GM12878 (cell line): ENCODE data around the gene ETHE1. TPM values are rescaled to one million over a fixed set of nuclear protein-coding genes. Genes with fewer than 3 reads are reported as not detected.

Experiments
- ATAC-seq: fragments of 200-7000 bp; cut with Tn5 transposase; 3 replicates; pipeline ENCODE4 v1.9.1; 2020; ENCODE audit warnings: mild to moderate bottlenecking, moderate library complexity
- BruUV-seq: library from RNA; stranded (reverse); fragments of 400-500 nt; replicated peaks from 2 replicates; lab custom pipeline; 2021; lab: Mats Ljungman, UMichigan
- CTCF ChIA-PET: fragments of 300-600 bp; sonication (Branson Sonifier 250); formaldehyde crosslinking; extraction: SDS; loops from one replicate; lab custom pipeline; 2021; ENCODE audit warnings: inconsistent platforms; lab: Yijun Ruan, JAX
- POLR2A ChIA-PET: fragments of 350-600 bp; formaldehyde crosslinking; extraction: SDS; loops from one replicate; lab custom pipeline; 2021; ENCODE audit warnings: inconsistent platforms; lab: Charles Lee
- RAD21 ChIA-PET: fragments of 300-600 bp; sonication (Branson Sonifier 250); formaldehyde crosslinking; loops from one replicate; lab custom pipeline; 2023; ENCODE audit warnings: antibody characterized with exemption; ENCODE audit not compliant: unreplicated experiment; lab: Charles Lee
- SMC1A ChIA-PET: fragments of 300-600 bp; sonication (Branson Sonifier 250); formaldehyde crosslinking; loops from one replicate; lab custom pipeline; 2023; ENCODE audit not compliant: unreplicated experiment, uncharacterized antibody; lab: Charles Lee
- DNase-seq: peaks from one replicate; pipeline ENCODE4 v3.0.0-alpha.2; 2011; ENCODE audit warnings: low read depth, low spot score
- FAIRE-seq: peaks from 3 replicates; lab custom pipeline; 2011; peaks lifted over from hg19 to GRCh38; lab: Jason Lieb, UNC
- H2AFZ ChIP-seq: 2 replicates; pipeline ENCODE4 v1.6.0; 2011; ENCODE audit warnings: low read depth, low read length, control low read depth; ENCODE audit not compliant: control insufficient read depth
- H3K27ac ChIP-seq: 2 replicates; pipeline ENCODE4 v1.5.1; 2011; ENCODE audit warnings: control low read depth; ENCODE audit not compliant: control insufficient read depth, insufficient read depth
- H3K27me3 ChIP-seq, 2 experiments: replicated peaks in 1 of 2; 2 replicates each; pipeline versions ENCODE4 v1.6.0 to v1.6.1; 2011; ENCODE audit warnings: low read length in 1 of 2; ENCODE audit not compliant: control insufficient read depth in 2 of 2, insufficient read depth in 2 of 2
- H3K36me3 ChIP-seq, 2 experiments: 2 replicates each; pipeline ENCODE4 v1.5.1; 2011; ENCODE audit warnings: low read length in 1 of 2; ENCODE audit not compliant: control insufficient read depth in 2 of 2, insufficient read depth in 2 of 2
- H3K4me1 ChIP-seq: 2 replicates; pipeline ENCODE4 v1.6.1; 2011; ENCODE audit warnings: mild to moderate bottlenecking, low read length, moderate library complexity, mixed read lengths; ENCODE audit not compliant: control insufficient read depth, insufficient read depth
- H3K4me2 ChIP-seq: 2 replicates; pipeline ENCODE4 v1.6.0; 2011; ENCODE audit warnings: control low read depth; ENCODE audit not compliant: control insufficient read depth, insufficient read depth
- H3K4me3 ChIP-seq: fragments of 200-600 bp; sonication (generic); 2 replicates; pipeline ENCODE4 v1.5.1; 2016
- H3K79me2 ChIP-seq: 2 replicates; pipeline ENCODE4 v1.6.0; 2011; ENCODE audit warnings: low read length; ENCODE audit not compliant: control insufficient read depth, insufficient read depth
- H3K9ac ChIP-seq: 2 replicates; pipeline ENCODE4 v1.8.0; 2011; ENCODE audit warnings: low read length, control low read depth, mixed read lengths; ENCODE audit not compliant: control insufficient read depth, insufficient read depth
- H3K9me3 ChIP-seq: replicated peaks from 3 replicates; pipeline ENCODE4 v1.5.1; 2011; ENCODE audit warnings: mild to moderate bottlenecking, low read length; ENCODE audit not compliant: control insufficient read depth, insufficient read depth
- H4K20me1 ChIP-seq: 2 replicates; pipeline ENCODE4 v1.6.0; 2011; ENCODE audit not compliant: control insufficient read depth, insufficient read depth
- CHD1 ChIP-seq: IDR thresholded peaks from 2 replicates; pipeline ENCODE4 v1.6.1; 2012; ENCODE audit warnings: low read depth, low read length, improper control_type of control experiment
- MEF2A ChIP-seq: IDR thresholded peaks from 2 replicates; pipeline ENCODE4 v1.6.1; 2011; ENCODE audit warnings: low read depth, mild to moderate bottlenecking, low read length, moderate library complexity; ENCODE audit not compliant: insufficient read depth
- MTA3 ChIP-seq: IDR thresholded peaks from 2 replicates; pipeline ENCODE4 v1.6.1; 2012; ENCODE audit warnings: low read length, inconsistent platforms, borderline replicate concordance
- MYB ChIP-seq: fragments of 150-350 bp; IDR thresholded peaks from 2 replicates; pipeline ENCODE4 v1.6.1; 2014; ENCODE audit warnings: mild to moderate bottlenecking, low read depth, low read length, borderline replicate concordance
- SIX5 ChIP-seq: IDR thresholded peaks from 2 replicates; pipeline ENCODE4 v1.6.1; 2011; ENCODE audit warnings: mild to moderate bottlenecking, low read depth, low read length, moderate library complexity; ENCODE audit not compliant: severe bottlenecking
- WGBS: methylation state at CpG from one replicate; pipeline ENCODE4 v1.1.6; 2016; ENCODE audit warnings: low lambda C conversion rate; ENCODE audit not compliant: insufficient replicate concordance, insufficient coverage; ENCODE audit errors: missing lambda C conversion rate; 5-methylcytosine and 5-hydroxymethylcytosine counted together
- in situ Hi-C: fragments of 300-500 bp; cut with MboI; formaldehyde crosslinking; loops from 9 replicates; pipeline ENCODE4 v1.14.3; 2018; ENCODE audit warnings: mixed read lengths
- intact Hi-C: fragments of 100-400 bp; cut with micrococcal nuclease; formaldehyde crosslinking; loops from one replicate; pipeline ENCODE4 v1.14.2; 2022; ENCODE audit not compliant: unreplicated experiment
- polyA plus RNA-seq, 11 experiments: library from polyadenylated mRNA; depleted of rRNA in 4 of 11; unstranded in 6 of 11; stranded (reverse) in 5 of 11; fragments of >200 nt; fragmentation: Nextera tagmentation in 4 of 11; fragmentation: Illumina TruSeq in 1 of 11; extraction: Ambion mirVana in 4 of 11; extraction: Trizol in 1 of 11; gene quantifications; 1 replicate in 1 of 11; 2 replicates in 10 of 11; pipeline versions ENCODE4 v1.2.1 to v1.2.3, GENCODE V29; 2011 to 2016; ENCODE audit warnings: inconsistent platforms in 2 of 11, missing spikeins in 2 of 11, low read depth in 1 of 11
- total RNA-seq, 4 experiments: library from RNA; depleted of rRNA in 3 of 4; stranded (reverse); fragments of >200 nt in 3 of 4; fragmentation: Illumina TruSeq in 1 of 4; extraction: Trizol in 1 of 4; gene quantifications; 2 replicates each; pipeline versions ENCODE4 v1.2.1 to v1.2.3, GENCODE V29; 2013 to 2021
- TF ChIP-seq, protein P1 (sequence below): IDR thresholded peaks from 2 replicates; pipeline ENCODE4 v1.6.1; 2011; ENCODE audit warnings: low read depth, low read length, improper control_type of control experiment, borderline replicate concordance

ETHE1 gene
- total and polyA plus RNA-seq, 10 of the 15 experiments (the other 5 are each of a cell fraction or from before 2014, with no cell fraction given): 22.1 to 155 (median 52.7) TPM

- Histone ChIP-seq H3K27me3 (no peaks in the 10 kb centered on the region), H3K27ac (no peak overlapping the region), H2AFZ (no peak overlapping the region), H4K20me1 (no peaks in the 10 kb centered on the region), H3K36me3 (0 out of 4 replicates have a peak, but pooled peaks cover 0 to 4% of the 10 kb centered on the region in 2 experiments), H3K4me3 (no peak overlapping the region), H3K4me1 (no peaks in the 10 kb centered on the region), H3K9ac (no peak overlapping the region), H3K79me2 (no peaks in the 10 kb centered on the region; the same call in 1 of the 2 replicates), H3K9me3 (no peaks in the 10 kb centered on the region), H3K4me2 (no peak overlapping the region)
- 72% methylated on average over 3 of the region's 3 CpGs for WGBS
- in situ Hi-C loops: no loop called here
- ChIA-PET RAD21 (no interaction called here), SMC1A (no interaction called here), POLR2A (interaction anchor here (0.6 kb wide), 1 partner anchor 401 kb away, joined by 4 read pairs; no protein-coding TSS in a partner anchor), CTCF (interaction anchor here (1.0 to 2.4 kb wide), 2 partner anchors 20 to 311 kb away, joined by 3 to 7 read pairs; no protein-coding TSS in a partner anchor)
- BruUV-seq: no TSS peak
- TF ChIP-seq SIX5: no peak
- TF ChIP-seq MTA3: no peak
- TF ChIP-seq, protein P1, sequence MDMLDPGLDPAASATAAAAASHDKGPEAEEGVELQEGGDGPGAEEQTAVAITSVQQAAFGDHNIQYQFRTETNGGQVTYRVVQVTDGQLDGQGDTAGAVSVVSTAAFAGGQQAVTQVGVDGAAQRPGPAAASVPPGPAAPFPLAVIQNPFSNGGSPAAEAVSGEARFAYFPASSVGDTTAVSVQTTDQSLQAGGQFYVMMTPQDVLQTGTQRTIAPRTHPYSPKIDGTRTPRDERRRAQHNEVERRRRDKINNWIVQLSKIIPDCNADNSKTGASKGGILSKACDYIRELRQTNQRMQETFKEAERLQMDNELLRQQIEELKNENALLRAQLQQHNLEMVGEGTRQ: no peak
- no peak for TF ChIP-seq CHD1
- TF ChIP-seq MEF2A: no peak
- TF ChIP-seq MYB: no peak
- ATAC-seq (no peak), DNase-seq (no peak), FAIRE-seq (no peak)
- intact Hi-C loops: no loop called here
These were observed 28.0 kb downstream of the ETHE1 start for GRCh38 chr19:43499042-43499441.
